ENCODE measurements around the gene CMTR1. TPM values are rescaled to one million over a fixed set of nuclear protein-coding genes. Genes with fewer than 3 reads are reported as not detected.

The CMTR1 gene
- total and polyA plus RNA-seq, 3 experiments from 2014 or later: 25.8 to 54.3 (median 54.3) TPM

GRCh38 chr6:37454420-37455140 is 21.6 kb downstream of the CMTR1 start:
- no peaks in the 10 kb centered on the region for H3K4me1 ChIP-seq (ENCODE audit: insufficient read depth, low read length)
- no peaks in the 10 kb centered on the region for H3K27me3 ChIP-seq (ENCODE audit: insufficient read depth, low read length, poor library complexity, severe bottlenecking)
- ChIA-PET CTCF (no interaction called here), POLR2A (no interaction called here)
- H3K4me3 Mint-ChIP-seq: no peak overlapping the region
- no peak overlapping the region for H3K4me3 ChIP-seq (ENCODE audit: low read length)
- H3K36me3 ChIP-seq (ENCODE audit: insufficient read depth, low read length): peaks cover 65% of the 10 kb centered on the region
- H3K27ac ChIP-seq (ENCODE audit: low read depth, low read length): no peak overlapping the region
- H3K36me3 Mint-ChIP-seq: peaks cover 19 to 98% (median 42%) of the 10 kb centered on the region in 3 donors
- H3K9me3 Mint-ChIP-seq: no peaks in the 10 kb centered on the region
- no peaks in the 10 kb centered on the region for H3K9me3 ChIP-seq (ENCODE audit: low read length)
- DNase-seq: no peak
- H3K4me1 Mint-ChIP-seq: peaks cover 0 to 7% (median 2%) of the 10 kb centered on the region in 3 donors
- H3K27me3 Mint-ChIP-seq: no peaks in the 10 kb centered on the region
- H3K27ac Mint-ChIP-seq: peak overlapping the region in 1 of 8 donors; percentile 58

DNA sequence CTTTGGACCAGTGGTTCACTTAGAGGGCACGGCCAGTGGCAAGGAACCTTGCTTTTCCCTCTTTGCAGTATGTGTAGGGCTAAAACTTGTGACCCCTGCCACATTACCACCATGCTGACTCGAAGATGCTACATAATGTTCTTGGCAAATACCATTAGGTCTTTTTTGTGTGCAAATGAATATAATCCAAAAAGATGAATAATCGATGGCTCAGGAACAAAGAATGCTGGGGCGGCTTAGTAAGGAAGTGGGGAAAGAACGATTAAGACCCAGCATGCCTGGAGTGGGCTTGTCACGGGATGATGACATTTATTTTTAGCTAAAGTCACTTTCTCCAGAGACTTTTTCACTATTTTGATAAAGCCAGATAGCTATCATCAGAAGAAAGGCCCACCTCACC is 23.1 kb downstream of the CMTR1 start:
- no peaks in the 10 kb centered on the region for H3K27me3 Mint-ChIP-seq
- H3K4me1 Mint-ChIP-seq: peaks cover 0 to 7% (median 2%) of the 10 kb centered on the region in 3 donors
- H3K27ac Mint-ChIP-seq: no peak overlapping the region
- Histone ChIP-seq H3K27ac (ENCODE audit: low read depth, low read length) (no peak overlapping the region), H3K27me3 (ENCODE audit: insufficient read depth, low read length, poor library complexity, severe bottlenecking) (no peaks in the 10 kb centered on the region), H3K36me3 (ENCODE audit: insufficient read depth, low read length) (peaks cover 69% of the 10 kb centered on the region), H3K9me3 (ENCODE audit: low read length) (no peaks in the 10 kb centered on the region), H3K4me3 (ENCODE audit: low read length) (no peak overlapping the region), H3K4me1 (ENCODE audit: insufficient read depth, low read length) (no peaks in the 10 kb centered on the region)
- POLR2A ChIA-PET: no interaction called here
- H3K36me3 Mint-ChIP-seq: peaks cover 19 to 100% (median 41%) of the 10 kb centered on the region in 3 donors
- no peak overlapping the region for H3K4me3 Mint-ChIP-seq
- CTCF ChIA-PET: interaction anchor here (1.6 kb wide), 1 partner anchor 130 kb away, joined by 4 read pairs; no protein-coding TSS in a partner anchor
- no peaks in the 10 kb centered on the region for H3K9me3 Mint-ChIP-seq
- no peak for DNase-seq

DNA sequence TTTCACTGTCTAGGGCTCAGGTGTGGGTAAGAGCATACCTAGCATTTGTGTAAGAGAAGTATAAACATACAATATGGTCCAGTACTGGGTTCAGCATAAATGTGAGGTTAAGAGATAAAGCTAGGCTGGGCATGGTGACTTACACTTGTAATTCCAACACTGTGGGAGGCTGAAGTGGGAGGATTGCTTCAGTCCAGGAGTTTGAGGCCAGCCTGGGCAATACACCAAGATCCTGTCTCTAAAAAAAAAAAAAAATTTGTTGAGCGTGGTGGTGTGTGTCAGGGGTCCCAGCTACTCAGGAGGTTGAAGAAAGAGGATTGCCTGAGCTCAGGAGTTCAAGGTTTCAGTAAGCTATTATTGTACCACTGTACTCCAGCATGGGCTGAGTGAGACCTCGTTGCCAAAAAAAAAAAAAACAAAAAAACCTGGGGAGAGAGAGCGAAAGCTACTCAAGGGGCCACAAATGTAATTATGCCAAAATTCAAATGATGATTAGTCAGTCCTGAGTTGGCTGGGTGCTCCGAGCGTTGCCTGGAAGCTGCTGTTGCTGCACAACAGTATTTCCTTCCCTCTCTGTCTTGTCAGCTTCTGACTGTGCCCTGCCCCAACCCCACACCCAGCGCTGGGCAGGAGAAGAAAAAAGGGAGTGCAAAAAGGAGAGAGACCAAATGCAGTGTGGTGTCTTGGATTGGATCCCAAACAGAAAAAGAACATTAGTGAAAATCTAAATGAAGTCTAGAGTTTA is 24.0 kb downstream of the CMTR1 start:
- CTCF ChIA-PET: interaction anchor here (1.6 kb wide), 1 partner anchor 131 kb away, joined by 4 read pairs; no protein-coding TSS in a partner anchor
- Mint-ChIP-seq H3K4me3 (no peak overlapping the region), H3K9me3 (no peaks in the 10 kb centered on the region), H3K27me3 (no peaks in the 10 kb centered on the region), H3K4me1 (peaks cover 0 to 7% (median 2%) of the 10 kb centered on the region in 3 donors), H3K36me3 (peaks cover 18 to 100% (median 33%) of the 10 kb centered on the region in 3 donors), H3K27ac (peak overlapping the region in 4 of 8 donors; percentile 14 to 42 (median 26))
- peaks cover 72% of the 10 kb centered on the region for H3K36me3 ChIP-seq (ENCODE audit: insufficient read depth, low read length)
- no peak overlapping the region for H3K4me3 ChIP-seq (ENCODE audit: low read length)
- no peaks in the 10 kb centered on the region for H3K9me3 ChIP-seq (ENCODE audit: low read length)
- no peak for DNase-seq
- no peak overlapping the region for H3K27ac ChIP-seq (ENCODE audit: low read depth, low read length)
- POLR2A ChIA-PET: no interaction called here
- no peaks in the 10 kb centered on the region for H3K27me3 ChIP-seq (ENCODE audit: insufficient read depth, low read length, poor library complexity, severe bottlenecking)
- H3K4me1 ChIP-seq (ENCODE audit: insufficient read depth, low read length): no peaks in the 10 kb centered on the region

- H3K27ac ChIP-seq (ENCODE audit: low read depth, low read length): no peak overlapping the region
- H3K36me3 Mint-ChIP-seq: peaks cover 24 to 93% (median 26%) of the 10 kb centered on the region in 3 donors
- H3K27me3 Mint-ChIP-seq: no peaks in the 10 kb centered on the region
- no peak for DNase-seq
- no peak overlapping the region for H3K4me3 Mint-ChIP-seq
- ChIA-PET CTCF (interaction anchor here (1.3 kb wide), 1 partner anchor 134 kb away, joined by 3 read pairs; no protein-coding TSS in a partner anchor), POLR2A (no interaction called here)
- no peaks in the 10 kb centered on the region for H3K4me1 ChIP-seq (ENCODE audit: insufficient read depth, low read length)
- H3K27ac Mint-ChIP-seq: peak overlapping the region in 1 of 8 donors; percentile 54
- H3K36me3 ChIP-seq (ENCODE audit: insufficient read depth, low read length): peaks cover 65% of the 10 kb centered on the region
- no peak overlapping the region for H3K4me3 ChIP-seq (ENCODE audit: low read length)
- no peaks in the 10 kb centered on the region for H3K9me3 Mint-ChIP-seq
- no peaks in the 10 kb centered on the region for H3K27me3 ChIP-seq (ENCODE audit: insufficient read depth, low read length, poor library complexity, severe bottlenecking)
- H3K9me3 ChIP-seq (ENCODE audit: low read length): no peaks in the 10 kb centered on the region
- H3K4me1 Mint-ChIP-seq: peaks cover 0 to 5% (median 0%) of the 10 kb centered on the region in 3 donors
Measured at GRCh38 chr6:37459981-37460800, 27.2 kb downstream of the CMTR1 start.

DNA sequence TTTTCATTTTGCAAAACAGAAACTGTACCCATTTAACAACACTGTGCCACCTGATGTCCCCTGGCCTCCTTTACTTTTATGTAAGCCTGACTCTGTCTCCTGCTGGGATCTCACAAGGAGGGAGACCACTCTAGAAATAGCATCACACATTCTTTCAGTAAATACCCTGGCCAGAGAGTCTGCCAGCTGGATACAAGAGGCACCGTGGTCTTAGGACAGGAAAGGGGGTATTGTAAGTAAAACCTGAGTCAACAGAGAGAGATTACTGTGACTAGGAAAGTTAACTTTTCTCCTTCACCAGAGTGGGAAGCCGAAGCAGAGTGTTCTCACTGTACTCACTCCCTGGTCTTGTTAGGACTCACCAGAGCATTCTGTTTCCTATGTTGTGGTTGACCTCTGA is 27.8 kb downstream of the CMTR1 start:
- Mint-ChIP-seq H3K9me3 (no peaks in the 10 kb centered on the region), H3K4me1 (peaks cover 0 to 5% (median 0%) of the 10 kb centered on the region in 3 donors), H3K27me3 (no peaks in the 10 kb centered on the region), H3K36me3 (peaks cover 25 to 93% (median 30%) of the 10 kb centered on the region in 3 donors), H3K27ac (no peak overlapping the region), H3K4me3 (peak overlapping the region in 1 of 7 donors; percentile 68)
- H3K4me1 ChIP-seq (ENCODE audit: insufficient read depth, low read length): no peaks in the 10 kb centered on the region
- no peaks in the 10 kb centered on the region for H3K9me3 ChIP-seq (ENCODE audit: low read length)
- no peak for DNase-seq
- H3K36me3 ChIP-seq (ENCODE audit: insufficient read depth, low read length): peaks cover 61% of the 10 kb centered on the region
- no peak overlapping the region for H3K4me3 ChIP-seq (ENCODE audit: low read length)
- no peak overlapping the region for H3K27ac ChIP-seq (ENCODE audit: low read depth, low read length)
- POLR2A ChIA-PET: no interaction called here
- H3K27me3 ChIP-seq (ENCODE audit: insufficient read depth, low read length, poor library complexity, severe bottlenecking): no peaks in the 10 kb centered on the region
- CTCF ChIA-PET: no interaction called here

DNA sequence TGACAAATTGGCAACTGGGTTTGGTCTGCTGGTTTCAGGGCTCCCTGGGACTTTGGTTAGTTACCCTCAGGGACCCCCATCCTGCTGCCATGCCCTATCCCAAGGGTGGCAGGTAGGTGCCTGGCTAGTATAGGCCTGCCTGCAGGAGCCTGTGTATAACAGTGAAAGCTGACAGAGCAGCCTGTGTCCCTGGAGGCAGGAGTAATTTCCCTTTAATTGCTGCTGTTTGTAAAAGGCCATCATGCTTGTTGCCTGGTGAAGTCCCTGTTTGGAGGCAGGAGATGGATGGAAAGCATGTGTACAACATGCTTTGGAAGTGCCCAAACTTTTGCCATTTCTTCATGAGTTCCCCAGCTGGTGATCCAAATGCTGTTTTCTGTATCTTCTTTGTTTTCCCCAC is 30.1 kb downstream of the CMTR1 start:
- Histone ChIP-seq H3K4me1 (ENCODE audit: insufficient read depth, low read length) (no peaks in the 10 kb centered on the region), H3K4me3 (ENCODE audit: low read length) (no peak overlapping the region), H3K27me3 (ENCODE audit: insufficient read depth, low read length, poor library complexity, severe bottlenecking) (no peaks in the 10 kb centered on the region), H3K9me3 (ENCODE audit: low read length) (no peaks in the 10 kb centered on the region), H3K27ac (ENCODE audit: low read depth, low read length) (no peak overlapping the region), H3K36me3 (ENCODE audit: insufficient read depth, low read length) (peaks cover 52% of the 10 kb centered on the region)
- Mint-ChIP-seq H3K4me1 (peaks cover 0 to 7% (median 0%) of the 10 kb centered on the region in 3 donors), H3K4me3 (no peak overlapping the region), H3K27ac (peak overlapping the region in 3 of 8 donors; percentile 37 to 54 (median 50)), H3K9me3 (peaks cover 0 to 6% (median 0%) of the 10 kb centered on the region in 5 donors), H3K27me3 (no peaks in the 10 kb centered on the region), H3K36me3 (peaks cover 33 to 82% (median 38%) of the 10 kb centered on the region in 3 donors)
- ChIA-PET POLR2A (no interaction called here), CTCF (no interaction called here)
- DNase-seq: no peak

GRCh38 chr6:37467718-37468117 is 34.7 kb downstream of the CMTR1 start:
- CTCF ChIA-PET: interaction anchor here (1.0 kb wide), 1 partner anchor 17 kb away, joined by 3 read pairs; no protein-coding TSS in a partner anchor

More at GRCh38 chr6:37467718-37468117, 34.7 kb downstream of the CMTR1 start:
- Mint-ChIP-seq H3K9me3 (peaks cover 0 to 6% (median 0%) of the 10 kb centered on the region in 5 donors), H3K4me3 (no peak overlapping the region), H3K27me3 (no peaks in the 10 kb centered on the region), H3K27ac (peak overlapping the region in 1 of 8 donors; percentile 23), H3K4me1 (peaks cover 0 to 8% (median 0%) of the 10 kb centered on the region in 3 donors), H3K36me3 (peaks cover 33 to 72% (median 36%) of the 10 kb centered on the region in 3 donors)
- Histone ChIP-seq H3K27me3 (ENCODE audit: insufficient read depth, low read length, poor library complexity, severe bottlenecking) (no peaks in the 10 kb centered on the region), H3K4me1 (ENCODE audit: insufficient read depth, low read length) (no peaks in the 10 kb centered on the region), H3K4me3 (ENCODE audit: low read length) (no peak overlapping the region), H3K36me3 (ENCODE audit: insufficient read depth, low read length) (peaks cover 35% of the 10 kb centered on the region), H3K9me3 (ENCODE audit: low read length) (no peaks in the 10 kb centered on the region), H3K27ac (ENCODE audit: low read depth, low read length) (no peak overlapping the region)
- POLR2A ChIA-PET: interaction anchor here (0.6 kb wide), 1 partner anchor 67 kb away, joined by 5 read pairs; no protein-coding TSS in a partner anchor
- no peak for DNase-seq
